DND-41 (cell line): ENCODE data around the gene PDE3B.
A peak's percentile ranks its signal among the peaks of the same experiment; 100 is the strongest.

Experiments
- ATAC-seq: fragments of 200-7000 bp; cut with Tn5 transposase; 3 replicates; pipeline ENCODE4 v1.9.1; 2021; ENCODE audit warnings: low read depth; ENCODE audit not compliant: insufficient read depth
- DNase-seq: peaks from one replicate; pipeline ENCODE4 v3.0.0-alpha.2; 2020
- H2AFZ ChIP-seq: 2 replicates; pipeline ENCODE4 v1.6.0; 2012; ENCODE audit warnings: low read depth, low read length
- H3K27ac ChIP-seq: 2 replicates; pipeline ENCODE4 v1.5.1; 2012; ENCODE audit warnings: low read length, inconsistent platforms
- H3K27me3 ChIP-seq: fragments of 200-600 bp; sonication (generic); 2 replicates; pipeline ENCODE4 v1.6.0; 2012; ENCODE audit warnings: low read length, mild to moderate bottlenecking, inconsistent platforms; ENCODE audit not compliant: insufficient read depth, poor library complexity
- H3K36me3 ChIP-seq: 2 replicates; pipeline ENCODE4 v1.5.1; 2012; ENCODE audit warnings: low read length, inconsistent platforms; ENCODE audit not compliant: insufficient read depth
- H3K4me1 ChIP-seq: 2 replicates; pipeline ENCODE4 v1.5.1; 2012; ENCODE audit warnings: mild to moderate bottlenecking, low read length; ENCODE audit not compliant: insufficient read depth
- H3K4me2 ChIP-seq: 2 replicates; pipeline ENCODE4 v1.6.0; 2012; ENCODE audit warnings: mild to moderate bottlenecking, moderate library complexity, low read length, inconsistent platforms; ENCODE audit not compliant: insufficient read depth
- H3K4me3 ChIP-seq, 2 experiments: fragments of 200-600 bp in 1 of 2; shearing (Covaris generic) in 1 of 2; 2 replicates each; pipeline ENCODE4 v1.5.1; 2012 to 2016; ENCODE audit warnings: inconsistent platforms in 2 of 2, low read length in 2 of 2, mild to moderate bottlenecking in 2 of 2, low read depth in 1 of 2, moderate library complexity in 1 of 2
- H3K79me2 ChIP-seq: 2 replicates; pipeline ENCODE4 v1.6.0; 2012; ENCODE audit warnings: low read length, inconsistent platforms; ENCODE audit not compliant: insufficient read depth
- H3K9ac ChIP-seq: 2 replicates; pipeline ENCODE4 v1.6.0; 2012; ENCODE audit warnings: low read depth, mild to moderate bottlenecking, inconsistent platforms, low read length, moderate library complexity
- H3K9me3 ChIP-seq: 2 replicates; pipeline ENCODE4 v1.5.1; 2012; ENCODE audit warnings: low read length, moderate library complexity, mild to moderate bottlenecking, inconsistent platforms; ENCODE audit not compliant: insufficient read depth, severe bottlenecking
- H4K20me1 ChIP-seq: 2 replicates; pipeline ENCODE4 v1.6.0; 2012; ENCODE audit warnings: low read length; ENCODE audit not compliant: insufficient read depth
- EZH2 ChIP-seq: IDR thresholded peaks from 3 replicates; pipeline ENCODE4 v1.6.1; 2012; ENCODE audit warnings: borderline replicate concordance, low read depth, mild to moderate bottlenecking, moderate library complexity, low read length, inconsistent platforms; ENCODE audit not compliant: severe bottlenecking
- TF ChIP-seq, protein P1 (sequence below): IDR thresholded peaks from 2 replicates; pipeline ENCODE4 v1.5.1; 2012; ENCODE audit warnings: borderline replicate concordance, low read length, moderate library complexity, mild to moderate bottlenecking; ENCODE audit not compliant: poor library complexity, severe bottlenecking; ENCODE audit errors: extremely low read depth

The PDE3B gene

DNA sequence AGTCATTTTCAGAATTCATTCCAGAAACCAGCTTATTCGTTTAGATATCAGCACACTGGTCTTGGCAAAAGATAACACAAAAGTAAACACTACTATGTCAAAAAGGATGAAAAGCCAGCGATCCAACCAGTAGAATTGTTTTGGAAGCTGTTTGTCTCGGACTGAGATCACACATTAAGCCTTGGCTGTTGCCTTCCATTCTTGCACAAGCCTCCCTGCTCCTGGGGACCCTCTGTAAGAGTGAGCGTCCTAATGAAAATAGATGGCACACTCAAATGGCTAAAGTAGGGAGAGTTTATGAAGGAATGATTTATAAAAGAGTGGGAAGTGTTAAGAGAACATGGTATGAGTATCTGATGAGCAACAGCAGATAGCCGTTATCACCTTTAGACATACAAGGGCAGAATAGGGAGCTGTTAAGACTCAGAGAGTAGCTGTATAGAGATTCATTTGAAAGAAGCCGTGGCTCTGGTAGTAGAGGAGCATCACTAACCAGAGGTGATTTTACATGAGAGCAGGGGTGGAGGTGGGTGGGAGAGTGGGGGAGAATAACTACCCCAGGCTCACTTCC is 25.2 kb downstream of the PDE3B start:
- no peaks in the 10 kb centered on the region for H4K20me1 ChIP-seq
- no peak overlapping the region for H3K9ac ChIP-seq
- ATAC-seq (peak; percentile 29; the same call in 1 of the 3 replicates), DNase-seq (no peak)
- H3K4me1 ChIP-seq: no peaks in the 10 kb centered on the region
- no peak for TF ChIP-seq EZH2
- TF ChIP-seq, protein P1, sequence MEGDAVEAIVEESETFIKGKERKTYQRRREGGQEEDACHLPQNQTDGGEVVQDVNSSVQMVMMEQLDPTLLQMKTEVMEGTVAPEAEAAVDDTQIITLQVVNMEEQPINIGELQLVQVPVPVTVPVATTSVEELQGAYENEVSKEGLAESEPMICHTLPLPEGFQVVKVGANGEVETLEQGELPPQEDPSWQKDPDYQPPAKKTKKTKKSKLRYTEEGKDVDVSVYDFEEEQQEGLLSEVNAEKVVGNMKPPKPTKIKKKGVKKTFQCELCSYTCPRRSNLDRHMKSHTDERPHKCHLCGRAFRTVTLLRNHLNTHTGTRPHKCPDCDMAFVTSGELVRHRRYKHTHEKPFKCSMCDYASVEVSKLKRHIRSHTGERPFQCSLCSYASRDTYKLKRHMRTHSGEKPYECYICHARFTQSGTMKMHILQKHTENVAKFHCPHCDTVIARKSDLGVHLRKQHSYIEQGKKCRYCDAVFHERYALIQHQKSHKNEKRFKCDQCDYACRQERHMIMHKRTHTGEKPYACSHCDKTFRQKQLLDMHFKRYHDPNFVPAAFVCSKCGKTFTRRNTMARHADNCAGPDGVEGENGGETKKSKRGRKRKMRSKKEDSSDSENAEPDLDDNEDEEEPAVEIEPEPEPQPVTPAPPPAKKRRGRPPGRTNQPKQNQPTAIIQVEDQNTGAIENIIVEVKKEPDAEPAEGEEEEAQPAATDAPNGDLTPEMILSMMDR: no peak
- no peak overlapping the region for H2AFZ ChIP-seq
- H3K27me3 ChIP-seq: no peaks in the 10 kb centered on the region
- H3K27ac ChIP-seq: no peak overlapping the region
- H3K4me3 ChIP-seq: no peak overlapping the region
- H3K36me3 ChIP-seq: 0 out of 2 replicates have a peak, but pooled peaks cover 4% of the 10 kb centered on the region
- no peaks in the 10 kb centered on the region for H3K9me3 ChIP-seq
- no peaks in the 10 kb centered on the region for H3K79me2 ChIP-seq
- no peak overlapping the region for H3K4me2 ChIP-seq

DNA sequence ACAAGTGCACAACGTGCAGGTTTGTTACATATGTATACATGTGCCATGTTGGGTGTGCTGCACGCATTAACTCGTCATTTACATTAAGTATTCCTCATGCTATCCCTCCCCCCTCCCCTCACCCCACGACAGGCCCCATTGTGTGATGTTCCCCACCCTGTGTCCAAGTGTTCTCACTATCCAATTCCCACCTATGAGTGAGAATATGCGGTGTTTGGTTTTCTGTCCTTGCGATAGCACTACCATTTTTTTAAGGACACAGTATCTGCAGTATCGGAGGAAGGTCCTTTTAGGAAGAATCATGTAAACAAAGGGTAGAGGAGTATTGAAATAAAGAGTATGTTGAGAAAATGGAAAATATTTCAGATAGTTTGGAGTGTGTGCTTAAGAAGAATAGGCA is 25.9 kb downstream of the PDE3B start:
- H3K9me3 ChIP-seq: no peaks in the 10 kb centered on the region

DNA sequence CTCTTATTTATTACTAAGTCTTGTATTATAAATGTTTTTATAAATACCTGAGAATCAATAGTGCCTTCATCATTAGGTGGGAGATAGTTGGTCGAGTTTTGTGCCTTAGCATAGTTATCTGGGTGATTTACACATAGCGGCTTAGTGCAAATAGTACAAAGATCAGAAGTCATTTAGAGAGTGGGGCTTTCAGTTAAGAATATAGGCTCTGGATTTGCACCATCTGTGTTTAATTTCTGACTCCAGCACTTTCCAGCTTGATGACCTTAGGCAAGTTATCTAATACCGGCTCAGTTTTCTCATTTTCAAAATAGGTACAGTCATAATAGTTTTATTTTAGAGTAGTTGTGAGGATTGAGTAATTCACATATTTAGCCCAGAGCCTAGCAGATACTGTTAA is 26.4 kb downstream of the PDE3B start:
- Histone ChIP-seq H3K27me3 (no peaks in the 10 kb centered on the region), H3K79me2 (no peaks in the 10 kb centered on the region), H4K20me1 (no peaks in the 10 kb centered on the region), H3K27ac (no peak overlapping the region), H3K4me3 (no peak overlapping the region), H2AFZ (no peak overlapping the region), H3K9me3 (no peaks in the 10 kb centered on the region), H3K4me1 (no peaks in the 10 kb centered on the region), H3K36me3 (0 out of 2 replicates have a peak, but pooled peaks cover 6% of the 10 kb centered on the region), H3K4me2 (no peak overlapping the region), H3K9ac (no peak overlapping the region)
- ATAC-seq (no peak), DNase-seq (no peak)
- TF ChIP-seq EZH2: no peak
- TF ChIP-seq, protein P1: no peak

More for the DNA sequence above, 25.9 kb downstream of the PDE3B start:
- no peak overlapping the region for H2AFZ ChIP-seq
- no peaks in the 10 kb centered on the region for H3K79me2 ChIP-seq
- no peak for ATAC-seq
- H3K4me2 ChIP-seq: no peak overlapping the region
- no peak overlapping the region for H3K27ac ChIP-seq
- H3K4me3 ChIP-seq: no peak overlapping the region
- H3K4me1 ChIP-seq: no peaks in the 10 kb centered on the region
- no peak overlapping the region for H3K9ac ChIP-seq
- H3K36me3 ChIP-seq: 0 out of 2 replicates have a peak, but pooled peaks cover 6% of the 10 kb centered on the region
- no peak for DNase-seq
- no peaks in the 10 kb centered on the region for H4K20me1 ChIP-seq
- TF ChIP-seq, protein P1: no peak
- no peak for TF ChIP-seq EZH2
- H3K27me3 ChIP-seq: no peaks in the 10 kb centered on the region
